GM21825 (cell line): ENCODE results near the gene DTL.

Experiments used
- ATAC-seq: cut with Tn5 transposase; IDR thresholded peaks from one replicate; pipeline ENCODE4 v1.9.1; 2021; ENCODE audit warnings: mild to moderate bottlenecking, moderate library complexity; ENCODE audit not compliant: unreplicated experiment

DTL gene

DNA sequence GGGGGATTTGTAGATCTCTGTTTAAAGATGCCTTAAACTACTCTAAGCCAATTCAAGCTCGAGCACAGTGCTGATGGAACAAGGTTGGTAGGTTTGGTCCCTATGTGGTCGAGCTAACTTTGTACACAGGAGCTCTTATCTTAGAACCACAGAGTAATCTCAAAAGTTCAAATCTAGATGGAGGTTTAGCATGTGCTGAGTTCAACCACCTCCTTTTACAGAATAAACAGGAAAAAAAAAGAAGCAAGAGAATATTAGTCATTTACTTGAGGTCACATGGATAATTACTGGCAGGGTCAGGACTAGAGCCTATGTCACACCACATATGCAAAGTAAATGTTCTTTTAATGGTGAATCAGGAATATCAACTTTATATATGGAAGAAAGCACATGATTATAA is 86.2 kb downstream of the DTL start:
- ATAC-seq = no peak

DNA sequence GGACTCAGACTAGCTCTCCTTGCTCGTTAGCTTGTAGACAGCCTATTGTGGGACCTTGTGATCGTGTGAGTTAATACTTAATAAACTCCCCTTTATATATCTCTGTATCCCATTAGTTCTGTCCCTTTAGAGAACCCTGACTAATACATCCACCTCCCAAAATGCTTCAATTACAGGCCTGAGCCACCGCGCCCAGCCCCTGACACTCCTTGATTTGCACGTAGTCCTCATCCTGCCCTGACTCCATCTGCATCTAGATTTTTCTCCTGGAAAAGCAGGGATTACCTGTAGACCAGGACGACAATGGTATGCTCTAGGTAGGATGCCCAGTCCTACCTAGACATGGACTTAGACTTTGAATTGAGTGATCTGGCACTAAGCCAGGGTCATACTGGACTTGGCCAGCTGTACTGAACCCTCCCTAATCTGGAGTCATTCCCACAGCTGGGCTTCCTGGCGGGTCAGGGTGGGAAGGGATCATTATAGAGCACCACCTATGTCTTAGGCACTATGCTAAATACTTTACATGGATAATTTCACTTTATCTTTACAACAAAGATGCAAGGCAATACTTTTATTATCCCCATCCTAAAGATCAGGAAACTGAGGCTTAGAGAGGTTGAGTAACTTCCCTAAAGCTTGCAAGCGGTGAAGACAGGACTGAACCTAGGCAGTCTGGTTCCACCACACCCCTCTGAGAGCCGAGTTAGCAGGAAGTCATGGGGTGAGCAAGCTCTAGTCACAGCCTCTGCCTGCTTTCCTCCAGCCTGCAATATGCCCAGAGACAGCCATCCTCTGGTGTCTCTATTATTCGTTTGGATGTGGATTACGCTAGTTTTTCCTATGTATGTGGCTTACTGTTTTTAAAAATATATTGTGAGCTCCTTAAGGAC is 89.4 kb downstream of the DTL start:
- no peak for ATAC-seq

DNA sequence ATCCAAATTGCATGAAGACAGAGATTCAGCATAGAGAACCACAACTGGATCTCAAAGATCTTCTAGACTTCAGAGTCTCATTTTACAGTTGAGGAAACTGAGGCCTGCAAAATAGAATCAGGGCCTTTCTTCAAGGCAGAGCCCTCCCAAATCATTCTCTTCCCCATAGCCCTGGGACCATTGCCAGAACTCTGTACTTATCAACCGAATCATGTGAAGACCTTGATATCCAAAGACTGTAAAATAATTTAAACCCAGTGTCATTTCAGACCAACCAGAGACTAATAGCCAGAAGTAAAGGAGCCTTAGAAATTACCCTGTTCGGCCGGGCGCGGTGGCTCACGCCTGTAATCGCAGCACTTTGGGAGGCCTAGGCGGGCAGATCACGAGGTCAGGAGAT is 90.1 kb downstream of the DTL start:
- no peak for ATAC-seq

DNA sequence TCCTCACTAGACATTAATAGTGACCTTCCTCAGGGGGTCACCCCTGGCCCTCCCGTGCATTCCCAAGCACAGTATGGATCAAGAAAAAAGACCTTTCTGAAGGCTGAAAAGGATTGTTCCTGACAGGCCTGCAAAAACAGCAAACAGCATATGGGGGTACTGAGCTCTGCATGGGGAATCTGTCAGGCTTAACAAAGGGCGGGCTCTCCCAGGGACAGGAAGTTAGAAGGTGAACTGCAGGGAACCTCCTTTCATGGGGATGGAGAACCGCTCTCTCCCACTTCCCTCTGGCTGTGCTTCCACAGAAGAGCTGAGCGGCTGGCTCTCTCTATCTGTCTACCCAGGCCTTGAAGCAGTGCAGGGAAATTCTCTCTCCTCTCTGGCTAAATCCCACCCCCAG is 91.7 kb downstream of the DTL start:
- no peak for ATAC-seq

- no peak for ATAC-seq
Measured at GRCh38 chr1:212129781-212130180, 94.2 kb downstream of the DTL start.

GRCh38 chr1:212132025-212132424 is 96.5 kb downstream of the DTL start:
- ATAC-seq = no peak

GRCh38 chr1:212133319-212133718 is 97.8 kb downstream of the DTL start:
- ATAC-seq = no peak

- no peak for ATAC-seq
Measured at GRCh38 chr1:212135166-212135565, 99.6 kb downstream of the DTL start.

DNA sequence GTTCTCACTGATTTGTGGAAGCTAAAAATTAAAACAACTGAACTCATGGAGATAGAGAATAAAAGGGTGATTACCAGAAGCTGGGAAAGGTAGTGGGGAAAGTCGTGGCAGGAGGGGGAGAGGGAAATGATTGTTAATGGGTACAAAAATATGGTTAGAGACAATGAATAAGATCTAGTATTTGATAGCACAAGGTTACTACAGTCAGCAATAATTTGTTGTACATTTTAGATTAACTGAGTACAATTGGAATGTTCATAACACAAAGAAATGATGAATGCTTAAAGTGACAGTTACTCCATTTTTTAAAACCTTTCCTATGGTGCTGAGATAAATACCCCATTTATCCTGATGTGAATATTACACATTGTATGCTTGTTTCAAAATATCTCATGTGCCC is 102.3 kb downstream of the DTL start:
- ATAC-seq = no peak

DNA sequence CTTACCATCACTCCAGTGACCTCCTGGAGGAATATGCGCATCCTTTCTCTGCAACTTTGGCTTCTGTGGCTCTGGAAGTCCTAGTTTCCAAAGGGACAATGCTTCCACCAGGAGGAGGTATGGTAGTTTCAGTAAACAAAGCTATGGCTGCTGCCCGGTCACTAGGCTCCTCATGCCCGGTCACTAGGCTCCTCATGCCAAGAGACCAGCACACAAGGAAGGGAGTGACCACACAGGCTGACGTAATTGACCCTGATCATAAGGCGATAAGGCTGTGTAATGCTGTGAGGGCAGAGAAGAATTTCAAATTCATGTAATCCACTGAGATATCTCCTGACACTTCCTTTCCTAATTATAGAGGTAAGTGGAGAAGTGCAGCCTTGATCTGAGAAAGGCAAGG is 102.9 kb downstream of the DTL start:
- no peak for ATAC-seq

- no peak for ATAC-seq
Measured at GRCh38 chr1:212139526-212140135, 104.1 kb downstream of the DTL start.

- ATAC-seq = no peak
Measured at GRCh38 chr1:212141404-212141803, 105.9 kb downstream of the DTL start.

- no peak for ATAC-seq
Measured at GRCh38 chr1:212142883-212143530, 107.5 kb downstream of the DTL start.

DNA sequence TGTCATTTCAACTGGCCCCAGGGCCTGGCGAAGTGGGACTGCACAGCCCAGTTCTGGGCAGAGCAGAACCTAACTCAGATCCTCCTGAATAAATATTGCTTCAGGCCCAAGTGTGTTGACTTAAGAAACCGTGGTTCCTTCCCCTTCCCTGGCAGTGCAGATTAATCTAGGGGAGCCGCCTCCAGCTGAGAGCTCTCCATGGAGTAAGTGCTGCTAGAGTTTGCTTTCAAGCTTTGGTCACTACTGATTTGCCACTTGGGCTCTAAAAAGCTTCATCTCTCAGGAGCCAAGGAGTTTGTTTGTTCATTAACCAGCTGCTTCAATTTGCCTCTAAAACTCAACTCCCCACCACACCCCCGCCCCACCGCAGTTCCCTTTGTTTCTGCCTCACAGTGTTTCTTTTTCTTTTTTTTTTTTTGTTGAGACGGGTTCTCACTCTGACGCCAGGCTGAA is 112.1 kb downstream of the DTL start:
- no peak for ATAC-seq

- ATAC-seq = no peak
Measured at GRCh38 chr1:212149566-212149965, 114.0 kb downstream of the DTL start.

GRCh38 chr1:212152308-212152693 is 116.8 kb downstream of the DTL start:
- no peak for ATAC-seq

DNA sequence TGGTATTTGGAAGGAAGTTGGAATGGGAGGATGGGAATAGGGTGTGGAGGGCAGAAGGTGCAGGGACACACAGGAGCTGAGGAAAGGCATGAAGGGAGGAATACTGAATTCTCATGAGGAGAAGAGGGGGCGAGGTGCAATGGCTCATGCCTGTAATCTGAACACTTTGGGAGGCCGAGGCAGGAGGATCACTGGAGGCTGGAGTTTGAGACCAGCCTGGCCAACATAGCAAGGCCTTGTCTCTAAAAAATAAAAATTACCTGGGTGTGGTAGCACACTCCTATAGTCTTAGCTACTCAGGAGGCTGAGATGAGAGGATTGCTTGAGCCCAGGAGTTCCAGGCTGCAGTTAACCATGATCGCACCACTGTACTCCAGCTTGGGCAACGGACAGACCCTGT is 117.3 kb downstream of the DTL start:
- no peak for ATAC-seq

- ATAC-seq = no peak
Measured at GRCh38 chr1:212153635-212154034, 118.1 kb downstream of the DTL start.
